Heart left ventricle (tissue), 16 donors: Measurements from ENCODE around the gene KCNJ2. TPM values are rescaled to one million over a fixed set of nuclear protein-coding genes. Genes with fewer than 3 reads are reported as not detected.

Experiments
- ATAC-seq, 4 donors: fragments of 200-7000 bp; cut with Tn5 transposase; one replicate each; pipeline ENCODE4 v1.9.1; 2020 to 2022; ENCODE audit warnings: moderate library complexity in 4 of 4, mild to moderate bottlenecking in 3 of 4, moderate number of reproducible peaks in 1 of 4
- DNase-seq, 5 donors: peaks; one replicate each; pipeline ENCODE4 v3.0.0-alpha.2; 2020
- H3K27ac ChIP-seq, 12 donors: fragments of 200-600 bp; sonication (generic) in 4 of 12; one replicate each; pipeline versions ENCODE4 v1.5.0 to v1.8.0; 2016 to 2022; ENCODE audit warnings: mild to moderate bottlenecking in 2 of 12
- H3K27me3 ChIP-seq, 9 donors: fragments of 200-600 bp; sonication (generic) in 2 of 9; one replicate each; pipeline versions ENCODE4 v1.5.1 to v1.8.0; 2016 to 2022; ENCODE audit warnings: mild to moderate bottlenecking in 3 of 9
- H3K36me3 ChIP-seq, 9 donors: fragments of 200-600 bp; sonication (generic) in 2 of 9; one replicate each; pipeline versions ENCODE4 v1.5.0 to v1.8.0; 2018 to 2022; ENCODE audit warnings: mild to moderate bottlenecking in 2 of 9
- H3K4me1 ChIP-seq, 12 donors: fragments of 200-600 bp; sonication (generic) in 4 of 12; one replicate each; pipeline versions ENCODE4 v1.5.0 to v1.8.0; 2016 to 2022; ENCODE audit warnings: mild to moderate bottlenecking in 3 of 12
- H3K4me3 ChIP-seq, 12 donors: fragments of 200-600 bp; sonication (generic) in 4 of 12; one replicate each; pipeline versions ENCODE4 v1.5.0 to v1.8.0; 2017 to 2022; ENCODE audit warnings: mild to moderate bottlenecking in 9 of 12, moderate library complexity in 4 of 12
- H3K9me3 ChIP-seq, 12 donors: fragments of 200-600 bp; sonication (generic) in 4 of 12; one replicate each; pipeline versions ENCODE4 v1.5.0 to v1.8.0; 2016 to 2022; ENCODE audit warnings: mild to moderate bottlenecking in 1 of 12
- POLR2A ChIP-seq, 2 donors: fragments of 450-650 bp; IDR thresholded peaks; one replicate each; pipeline ENCODE4 v1.6.1; 2017; ENCODE audit warnings: antibody characterized with exemption in 2 of 2, mild to moderate bottlenecking in 2 of 2, moderate library complexity in 2 of 2
- WGBS, 4 donors: extraction: QIAGEN DNeasy Blood & Tissue Kit in 2 of 4; methylation state at CpG; one replicate each; pipeline versions ENCODE4 v1.1.5 to v1.1.7; 2013 to 2018; 5-methylcytosine and 5-hydroxymethylcytosine counted together
- intact Hi-C, 10 donors: fragments of 100-400 bp; cut with DNase I; formaldehyde crosslinking; loops; one replicate each; pipeline versions ENCODE4 v1.11.1 to v1.14.2; 2022
- polyA plus RNA-seq, 2 donors: library from polyadenylated mRNA; stranded (reverse); fragments of 200-250 nt; gene quantifications; one replicate each; pipeline ENCODE4 v1.2.3, GENCODE V29; 2013
- total RNA-seq, 9 donors: library from RNA; depleted of rRNA in 2 of 9; stranded (reverse); fragments of >200 nt in 2 of 9; fragmentation: NEBNext Ultra II Directional in 3 of 9; extraction: Animal tissue kit (Norgen Biotek cat#: 25700) in 3 of 9; gene quantifications; one replicate each; pipeline versions ENCODE4 v1.1.0 to v1.2.4, GENCODE V29; 2016 to 2023
- TF ChIP-seq, protein P1 (sequence below), 12 donors: fragments of 200-600 bp; sonication (generic) in 4 of 12; IDR thresholded peaks; one replicate each; pipeline versions ENCODE4 v1.5.0 to v1.8.0; 2018 to 2022; ENCODE audit warnings: antibody characterized with exemption in 12 of 12, mild to moderate bottlenecking in 5 of 12
- donor health status: ischemic (EF 13 %, LVEDD 7.1; RV severe dilation, severe dysfunction).
- donor health status: healthy with polysubstance abuse.
- donor health status: DM: no; HTN: yes; CAD: no.
- donor health status: DM: no; HTN: no; CAD: no.
- donor health status: ischemic (EF 25% LVEDD 6.9; RV normal size, moderate dysfunction).
- donor health status: ischemic (EF 25% LVEDD 5.7; RV mildly dilated, moderate dysfunction).
- donor health status: healthy.
- donor health status: DM: yes; HTN: yes; CAD: no.
- donor health status: ischemic (EF 35%, LVEDD 5.7; RV mildly dilated, moderate dysfunction).
- donor health status: nonischemic (EF 11% LVEDD 7.7; RV severe dilation, severe dysfunction).
- donor health status: DM: yes; HTN: yes; CAD: no.
- donor health status: PGD.
- donor health status: ischemic (EF 29% LVEDD 5.4; RV normal size, mild dysfunction).
- donor health status: nonischemic (EF 23%, LVEDD 6.1; RV moderate dilation, normal function).

KCNJ2 gene
- total and polyA plus RNA-seq, 11 donors, result 7.1 to 60.7 (median 41.8) TPM

DNA sequence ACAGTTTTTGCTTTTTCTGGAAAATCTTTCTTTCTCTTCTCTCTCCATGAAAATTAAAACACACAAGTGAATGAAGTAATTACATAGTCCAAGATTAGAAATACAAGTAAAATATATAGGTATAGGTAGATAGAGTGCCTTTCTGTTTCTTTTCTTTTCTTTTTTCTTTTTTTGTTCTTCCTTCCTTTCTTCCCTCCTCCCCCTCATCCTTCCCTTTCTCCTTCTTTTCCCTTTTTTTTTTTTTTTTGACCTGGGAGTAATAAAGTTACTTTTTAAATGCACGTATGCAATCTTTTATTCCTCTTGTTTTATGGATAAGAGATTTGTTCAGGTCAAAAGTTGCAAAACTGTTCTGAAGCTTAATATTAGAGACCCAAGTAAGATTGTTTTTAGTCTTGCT lies 34.6 kb upstream of the KCNJ2 start:
- H3K36me3 ChIP-seq, result no peaks in the 10 kb centered on the region
- intact Hi-C loops, result loop anchor here in 2 of 10 donors (5.0 to 10.0 kb wide), 2 partner anchors 60 to 407 kb away; partner anchors contain the start of gene KCNJ16 (in 1 of the 2)
- no peak overlapping the region for H3K27ac ChIP-seq
- ATAC-seq, result no peak
- peaks cover 0 to 22% (median 15%) of the 10 kb centered on the region in 12 donors for H3K4me1 ChIP-seq
- H3K9me3 ChIP-seq, result no peaks in the 10 kb centered on the region
- no peak overlapping the region for H3K4me3 ChIP-seq
- DNase-seq, result no peak
- 90 to 100% (median 98%) methylated on average over 1 of the region's 1 CpG for WGBS, 4 donors
- no peaks in the 10 kb centered on the region for H3K27me3 ChIP-seq
- no peak for TF ChIP-seq POLR2A (IDR thresholded peaks at IDR 0.05)
- TF ChIP-seq, protein P1, sequence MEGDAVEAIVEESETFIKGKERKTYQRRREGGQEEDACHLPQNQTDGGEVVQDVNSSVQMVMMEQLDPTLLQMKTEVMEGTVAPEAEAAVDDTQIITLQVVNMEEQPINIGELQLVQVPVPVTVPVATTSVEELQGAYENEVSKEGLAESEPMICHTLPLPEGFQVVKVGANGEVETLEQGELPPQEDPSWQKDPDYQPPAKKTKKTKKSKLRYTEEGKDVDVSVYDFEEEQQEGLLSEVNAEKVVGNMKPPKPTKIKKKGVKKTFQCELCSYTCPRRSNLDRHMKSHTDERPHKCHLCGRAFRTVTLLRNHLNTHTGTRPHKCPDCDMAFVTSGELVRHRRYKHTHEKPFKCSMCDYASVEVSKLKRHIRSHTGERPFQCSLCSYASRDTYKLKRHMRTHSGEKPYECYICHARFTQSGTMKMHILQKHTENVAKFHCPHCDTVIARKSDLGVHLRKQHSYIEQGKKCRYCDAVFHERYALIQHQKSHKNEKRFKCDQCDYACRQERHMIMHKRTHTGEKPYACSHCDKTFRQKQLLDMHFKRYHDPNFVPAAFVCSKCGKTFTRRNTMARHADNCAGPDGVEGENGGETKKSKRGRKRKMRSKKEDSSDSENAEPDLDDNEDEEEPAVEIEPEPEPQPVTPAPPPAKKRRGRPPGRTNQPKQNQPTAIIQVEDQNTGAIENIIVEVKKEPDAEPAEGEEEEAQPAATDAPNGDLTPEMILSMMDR (IDR thresholded peaks at IDR 0.05), result no peak

- H3K36me3 ChIP-seq, result no peaks in the 10 kb centered on the region
- intact Hi-C loops, result loop anchor here in 2 of 10 donors (5.0 to 10.0 kb wide), 2 partner anchors 61 to 409 kb away; partner anchors contain the start of gene KCNJ16 (in 1 of the 2)
- ATAC-seq (no peak), DNase-seq (no peak)
- H3K4me1 ChIP-seq, result peaks cover 0 to 22% (median 15%) of the 10 kb centered on the region in 12 donors
- no peak overlapping the region for H3K27ac ChIP-seq
- WGBS, 4 donors, result 86 to 92% (median 90%) methylated on average over 5 of the region's 5 CpGs
- TF ChIP-seq, protein P1 (IDR thresholded peaks at IDR 0.05), result no peak
- TF ChIP-seq POLR2A (IDR thresholded peaks at IDR 0.05), result no peak
- no peak overlapping the region for H3K4me3 ChIP-seq
- H3K9me3 ChIP-seq, result no peaks in the 10 kb centered on the region
- H3K27me3 ChIP-seq, result no peaks in the 10 kb centered on the region
These were observed 33.2 kb upstream of the KCNJ2 start for GRCh38 chr17:70136131-70136530.

GRCh38 chr17:70137451-70138230 lies 31.7 kb upstream of the KCNJ2 start:
- Histone ChIP-seq H3K9me3 (no peaks in the 10 kb centered on the region), H3K4me1 (peaks cover 0 to 22% (median 15%) of the 10 kb centered on the region in 12 donors), H3K36me3 (no peaks in the 10 kb centered on the region), H3K4me3 (peak overlapping the region in 11 of 12 donors; percentile 14 to 58 (median 42)), H3K27me3 (no peaks in the 10 kb centered on the region), H3K27ac (peak overlapping the region; percentile 55 to 86 (median 82))
- DNase-seq, result peak in 4 of 5 donors; percentile 32 to 53 (median 34)
- ATAC-seq, result peak; percentile 95 to 99 (median 98)
- TF ChIP-seq, protein P1 (IDR thresholded peaks at IDR 0.05), result no peak
- TF ChIP-seq POLR2A (IDR thresholded peaks at IDR 0.05), result no peak
- WGBS, 4 donors, result 12 to 20% (median 18%) methylated on average over 9 of the region's 9 CpGs
- intact Hi-C loops, result loop anchor here in 2 of 10 donors (5.0 to 10.0 kb wide), 2 partner anchors 63 to 410 kb away; partner anchors contain the start of gene KCNJ16 (in 1 of the 2)

DNA sequence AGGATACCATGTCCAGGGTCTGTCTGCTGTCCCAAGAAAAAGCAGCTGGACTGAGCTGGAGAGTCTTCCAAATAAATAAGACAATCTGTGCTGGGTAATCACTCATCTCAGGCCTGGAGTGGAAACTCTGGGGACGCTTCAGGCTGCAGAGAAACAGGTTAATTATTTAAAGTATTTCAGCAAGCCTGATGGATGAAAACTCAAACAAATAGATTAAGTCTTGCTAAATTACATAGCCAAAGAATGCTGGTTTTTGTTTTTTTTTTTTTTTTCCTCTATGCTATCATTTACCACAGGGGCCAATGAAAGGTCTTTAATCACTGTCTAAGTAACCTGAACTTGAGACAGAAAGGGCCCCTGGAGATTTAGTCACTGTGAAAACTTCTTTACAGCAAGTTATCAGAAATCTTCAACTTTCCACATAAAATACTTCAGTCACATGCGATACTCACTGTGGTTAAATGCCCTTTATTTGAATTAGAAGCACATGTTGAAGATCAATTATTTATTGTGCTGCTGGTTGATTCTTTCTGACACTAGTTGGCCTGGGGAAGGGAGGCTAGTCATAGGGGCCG lies 31.0 kb upstream of the KCNJ2 start:
- TF ChIP-seq, protein P1 (IDR thresholded peaks at IDR 0.05), result no peak
- TF ChIP-seq POLR2A (IDR thresholded peaks at IDR 0.05), result no peak
- ATAC-seq (peak in 1 of 4 donors; percentile 25), DNase-seq (no peak)
- WGBS, 4 donors, result 80 to 86% (median 83%) methylated on average over 3 of the region's 3 CpGs
- H3K4me3 ChIP-seq, result no peak overlapping the region
- H3K4me1 ChIP-seq, result peaks cover 0 to 22% (median 15%) of the 10 kb centered on the region in 12 donors
- peak overlapping the region in 11 of 12 donors; percentile 76 to 86 (median 82) for H3K27ac ChIP-seq
- intact Hi-C loops, result loop anchor here in 2 of 10 donors (5.0 to 10.0 kb wide), 2 partner anchors 64 to 411 kb away; partner anchors contain the start of gene KCNJ16 (in 1 of the 2)
- H3K36me3 ChIP-seq, result no peaks in the 10 kb centered on the region
- H3K27me3 ChIP-seq, result no peaks in the 10 kb centered on the region
- H3K9me3 ChIP-seq, result no peaks in the 10 kb centered on the region
